Thymus (tissue), 11 donors: Measurements from ENCODE around the gene SVOPL. TPM values are rescaled to one million over a fixed set of nuclear protein-coding genes. Genes with fewer than 3 reads are reported as not detected.
"Not testable (repeated sequence)": the region's sequence is repeated elsewhere in the genome, so short reads cannot be mapped to it uniquely, and the experiment has no call there.

ENCODE experiments used
- DNase-seq, 9 donors: peaks; one replicate each; pipeline ENCODE4 v3.0.0-alpha.2; 2013; ENCODE audit warnings: low spot score in 9 of 9, low read depth in 6 of 9, missing footprints in 1 of 9
- H3K27ac ChIP-seq, 2 donors: one replicate each; pipeline ENCODE4 v1.5.1; 2013; ENCODE audit warnings: control low read depth in 1 of 2, low read depth in 1 of 2, low read length in 1 of 2, mild to moderate bottlenecking in 1 of 2, moderate library complexity in 1 of 2
- H3K27me3 ChIP-seq, 2 donors: one replicate each; pipeline ENCODE4 v1.5.1; 2013; ENCODE audit warnings: low read length in 1 of 2; ENCODE audit not compliant: control insufficient read depth in 2 of 2, insufficient read depth in 1 of 2
- H3K36me3 ChIP-seq, 2 donors: one replicate each; pipeline ENCODE4 v1.5.1; 2013; ENCODE audit warnings: low read length in 1 of 2, mild to moderate bottlenecking in 1 of 2, moderate library complexity in 1 of 2; ENCODE audit not compliant: control insufficient read depth in 2 of 2, insufficient read depth in 2 of 2
- H3K4me1 ChIP-seq, 2 donors: one replicate each; pipeline ENCODE4 v1.5.1; 2013; ENCODE audit warnings: low read length in 2 of 2; ENCODE audit not compliant: control insufficient read depth in 2 of 2, insufficient read depth in 2 of 2
- H3K4me3 ChIP-seq, 2 donors: one replicate each; pipeline ENCODE4 v1.5.1; 2013; ENCODE audit warnings: low read length in 2 of 2, control low read depth in 1 of 2, mild to moderate bottlenecking in 1 of 2
- H3K9me3 ChIP-seq, 2 donors: one replicate each; pipeline ENCODE4 v1.5.1; 2013; ENCODE audit warnings: low read length in 1 of 2, mild to moderate bottlenecking in 1 of 2; ENCODE audit not compliant: control insufficient read depth in 2 of 2, insufficient read depth in 1 of 2
- WGBS: extraction: QIAGEN DNeasy Blood & Tissue Kit; methylation state at CpG from one replicate; pipeline ENCODE4 v1.1.7; 2013; 5-methylcytosine and 5-hydroxymethylcytosine counted together
- polyA plus RNA-seq: library from polyadenylated mRNA; stranded (reverse); fragments of 200-250 nt; gene quantifications from one replicate; pipeline ENCODE4 v1.2.3, GENCODE V29; 2013
- total RNA-seq: library from RNA; stranded (reverse); fragments of 120-200 nt; gene quantifications from one replicate; pipeline ENCODE4 v1.2.4, GENCODE V29; 2013
- donor health status: healthy.

The SVOPL gene
- total and polyA plus RNA-seq, 2 donors, result 1.7 to 2.6 TPM

DNA sequence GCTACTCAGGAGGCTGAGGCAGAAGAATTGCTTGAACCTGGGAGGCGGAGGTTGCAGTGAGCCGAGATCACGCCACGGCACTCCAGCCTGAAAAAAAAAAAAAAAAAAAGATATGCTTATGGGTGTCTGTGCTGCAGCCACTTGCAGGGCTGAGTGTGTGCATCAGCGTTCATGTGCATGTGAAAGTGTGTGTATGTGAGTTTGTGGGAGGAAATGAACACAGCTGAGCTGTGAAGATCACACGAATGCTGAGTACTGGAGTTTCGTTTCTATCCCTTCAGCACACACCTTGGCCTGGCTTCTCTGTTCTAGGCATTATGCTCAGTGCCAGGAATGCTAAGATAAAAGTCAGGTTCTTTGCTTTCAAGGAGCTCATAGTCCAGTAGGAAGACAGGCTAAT is 12.0 kb upstream of the SVOPL start:
- Histone ChIP-seq H3K27me3 (no peaks in the 10 kb centered on the region), H3K27ac (no peak overlapping the region), H3K4me3 (no peak overlapping the region), H3K9me3 (no peaks in the 10 kb centered on the region), H3K36me3 (no peaks in the 10 kb centered on the region), H3K4me1 (peaks cover 0 to 15% of the 10 kb centered on the region in 2 donors)
- peak in 7 of 9 donors; percentile 20 to 67 (median 39) for DNase-seq
- whole genome bisulfite sequencing, result 51% methylated on average over 7 of the region's 7 CpGs

DNA sequence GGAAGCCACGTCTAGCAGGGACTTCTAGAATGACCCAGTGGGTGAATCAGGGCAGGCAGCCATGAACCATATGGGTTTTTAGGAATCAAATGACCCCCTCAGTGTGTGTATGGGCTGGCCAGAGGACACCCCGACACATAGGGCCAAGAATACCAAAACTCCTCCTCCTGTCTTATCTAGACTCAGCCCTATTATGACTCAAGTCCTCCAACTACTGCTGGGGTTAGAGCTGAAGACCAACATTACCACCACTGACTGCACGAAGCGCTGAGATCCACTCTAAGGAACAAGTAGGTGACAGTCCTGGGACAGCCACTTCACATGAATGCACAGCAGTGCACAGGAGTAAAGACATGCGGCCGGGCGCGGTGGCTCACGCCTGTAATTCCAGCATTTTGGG is 11.5 kb upstream of the SVOPL start:
- Histone ChIP-seq H3K27me3 (no peaks in the 10 kb centered on the region), H3K36me3 (no peaks in the 10 kb centered on the region), H3K4me1 (peaks cover 0 to 10% of the 10 kb centered on the region in 2 donors), H3K4me3 (no peak overlapping the region), H3K27ac (no peak overlapping the region), H3K9me3 (no peaks in the 10 kb centered on the region)
- DNase-seq, result no peak
- 97% methylated on average over 9 of the region's 9 CpGs for WGBS

DNA sequence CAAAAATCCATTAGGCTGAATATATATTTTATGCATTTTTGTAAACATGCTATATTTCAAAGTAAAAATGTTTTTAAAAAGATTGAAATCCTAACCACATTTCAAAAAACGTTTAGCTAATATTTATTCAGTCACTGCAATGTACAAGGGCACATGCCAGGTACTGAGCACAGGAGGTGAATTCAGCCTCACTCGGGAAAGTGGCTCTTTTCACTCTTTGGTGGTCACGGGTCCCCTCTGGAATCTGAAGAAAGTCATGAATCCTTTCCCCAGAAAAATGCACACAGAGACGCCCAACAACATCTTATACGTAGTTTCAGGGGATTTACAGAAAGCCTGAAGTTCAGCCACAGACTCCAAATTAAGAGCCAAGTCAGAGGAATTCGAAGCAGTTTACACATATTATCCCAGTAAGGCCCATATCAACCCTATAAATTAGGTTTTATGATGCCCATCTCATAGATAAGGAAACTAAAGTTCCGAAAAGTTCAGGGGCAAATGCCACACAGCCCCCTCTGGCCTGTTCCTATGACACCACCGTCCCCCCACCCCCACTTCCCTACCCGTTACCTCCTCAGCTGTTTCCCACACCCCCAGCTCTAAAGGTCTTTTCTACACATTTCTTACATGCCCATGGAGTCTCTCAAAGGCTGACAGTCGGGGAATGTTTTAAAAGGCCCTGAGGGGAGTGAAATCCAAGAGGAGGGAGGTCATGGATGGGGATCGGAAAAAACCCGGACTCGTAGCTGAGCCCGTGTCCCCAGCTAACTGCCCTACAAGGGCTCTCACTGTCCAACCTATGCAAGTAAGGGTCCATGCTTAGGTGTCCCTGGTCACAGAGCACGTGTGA is 9.6 kb upstream of the SVOPL start:
- no peak for DNase-seq
- peaks cover 0 to 5% of the 10 kb centered on the region in 2 donors for H3K4me1 ChIP-seq
- no peak overlapping the region for H3K4me3 ChIP-seq
- no peaks in the 10 kb centered on the region for H3K36me3 ChIP-seq
- H3K9me3 ChIP-seq, result no peaks in the 10 kb centered on the region
- H3K27me3 ChIP-seq, result no peaks in the 10 kb centered on the region
- no peak overlapping the region for H3K27ac ChIP-seq
- 84% methylated on average over 15 of the region's 15 CpGs for WGBS

DNA sequence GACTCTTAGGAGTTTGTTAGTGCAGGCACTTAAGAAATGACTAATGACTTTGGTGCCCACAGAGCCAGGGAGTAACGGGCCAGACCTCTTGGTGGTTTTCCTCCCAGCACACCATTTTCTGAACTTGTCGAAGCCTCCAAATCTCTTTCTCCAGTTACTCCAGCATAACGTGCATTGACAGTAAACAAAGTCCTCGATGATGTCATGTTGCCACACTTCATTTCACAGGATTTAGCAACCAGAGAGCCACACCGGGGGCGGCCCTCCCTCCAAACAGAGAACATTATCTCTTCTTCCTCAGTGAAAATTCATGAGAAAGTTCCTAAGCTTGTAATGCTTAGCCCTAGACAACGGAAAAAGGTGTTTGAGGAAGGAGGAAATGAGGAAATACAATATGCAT is 4.0 kb upstream of the SVOPL start:
- Histone ChIP-seq H3K27ac (no peak overlapping the region), H3K4me3 (no peak overlapping the region), H3K9me3 (no peaks in the 10 kb centered on the region), H3K27me3 (no peaks in the 10 kb centered on the region), H3K4me1 (no peaks in the 10 kb centered on the region), H3K36me3 (no peaks in the 10 kb centered on the region)
- DNase-seq, result no peak
- WGBS, result 21% methylated on average over 7 of the region's 7 CpGs

DNA sequence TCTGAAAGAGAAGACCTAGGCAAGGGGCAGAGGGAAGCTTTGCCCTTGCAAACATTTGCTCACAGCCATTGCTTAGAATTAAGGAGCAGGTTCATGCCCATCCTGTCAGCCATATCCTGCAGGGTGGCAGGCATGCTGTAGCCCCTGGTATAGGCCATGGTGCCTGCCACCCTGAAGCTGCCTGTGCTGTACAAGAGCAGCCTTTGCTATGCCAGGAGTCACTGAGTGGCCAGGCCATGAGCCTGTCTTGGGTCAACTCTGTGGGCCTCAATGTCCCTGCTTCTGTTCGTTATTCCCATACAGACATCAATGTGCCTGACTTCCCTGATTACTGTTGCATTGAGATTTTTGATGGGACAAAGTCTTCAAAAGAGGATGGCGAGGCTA is 368 bp upstream of the SVOPL start:
- DNase-seq, result no peak
- no peaks in the 10 kb centered on the region for H3K4me1 ChIP-seq
- no peaks in the 10 kb centered on the region for H3K27me3 ChIP-seq
- no peaks in the 10 kb centered on the region for H3K36me3 ChIP-seq
- no peak overlapping the region for H3K4me3 ChIP-seq
- no peaks in the 10 kb centered on the region for H3K9me3 ChIP-seq
- 97% methylated on average over 2 of the region's 2 CpGs for WGBS
- H3K27ac ChIP-seq, result no peak overlapping the region

DNA sequence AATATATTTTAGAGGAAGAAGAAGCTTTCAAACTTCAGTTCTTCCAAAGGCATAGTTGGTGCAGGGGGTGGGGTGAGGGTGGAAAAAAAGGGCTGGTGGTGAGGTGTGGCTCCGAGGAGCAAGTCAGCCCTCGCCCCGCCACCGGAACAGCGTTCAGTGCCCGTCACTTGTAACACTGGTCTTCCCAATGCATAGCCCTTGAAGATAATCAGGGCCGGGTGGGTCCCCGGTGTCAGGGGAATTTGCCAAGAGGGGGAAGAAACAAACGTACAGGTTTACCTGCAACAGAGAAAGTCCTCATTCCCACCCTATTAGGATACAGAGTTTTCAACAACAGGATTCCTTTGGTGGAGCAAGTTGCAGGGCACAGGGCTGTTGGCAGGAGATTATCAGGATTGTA is 1.5 kb downstream of the SVOPL start:
- H3K4me1 ChIP-seq, result no peaks in the 10 kb centered on the region
- H3K27me3 ChIP-seq, result no peaks in the 10 kb centered on the region
- H3K36me3 ChIP-seq, result no peaks in the 10 kb centered on the region
- DNase-seq, result no peak
- no peak overlapping the region for H3K27ac ChIP-seq
- H3K9me3 ChIP-seq, result no peaks in the 10 kb centered on the region
- 91% methylated on average over 9 of the region's 9 CpGs for WGBS
- no peak overlapping the region for H3K4me3 ChIP-seq

DNA sequence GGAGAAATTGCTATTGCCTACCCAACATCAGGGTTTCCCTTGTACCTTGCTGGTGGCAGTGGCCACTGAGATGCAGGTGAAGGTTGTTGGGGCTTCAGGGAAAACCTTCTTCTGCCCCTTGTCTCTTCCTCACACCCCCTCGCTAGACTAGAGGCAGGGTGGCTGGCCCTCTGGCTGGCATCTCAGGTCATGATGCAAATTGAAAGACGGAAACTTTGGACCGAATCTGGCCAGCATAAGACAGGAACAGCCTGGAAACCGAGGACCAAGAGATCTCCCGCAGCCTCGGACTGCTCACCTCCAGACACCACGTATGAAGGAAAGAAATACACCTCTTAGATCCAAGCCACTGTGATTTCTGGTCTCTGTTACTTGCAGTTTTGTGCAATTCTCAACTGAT is 2.9 kb downstream of the SVOPL start:
- Histone ChIP-seq H3K27me3 (no peaks in the 10 kb centered on the region), H3K27ac (no peak overlapping the region), H3K36me3 (no peaks in the 10 kb centered on the region), H3K9me3 (no peaks in the 10 kb centered on the region), H3K4me3 (no peak overlapping the region), H3K4me1 (no peaks in the 10 kb centered on the region)
- 99% methylated on average over 7 of the region's 7 CpGs for WGBS
- DNase-seq, result no peak

DNA sequence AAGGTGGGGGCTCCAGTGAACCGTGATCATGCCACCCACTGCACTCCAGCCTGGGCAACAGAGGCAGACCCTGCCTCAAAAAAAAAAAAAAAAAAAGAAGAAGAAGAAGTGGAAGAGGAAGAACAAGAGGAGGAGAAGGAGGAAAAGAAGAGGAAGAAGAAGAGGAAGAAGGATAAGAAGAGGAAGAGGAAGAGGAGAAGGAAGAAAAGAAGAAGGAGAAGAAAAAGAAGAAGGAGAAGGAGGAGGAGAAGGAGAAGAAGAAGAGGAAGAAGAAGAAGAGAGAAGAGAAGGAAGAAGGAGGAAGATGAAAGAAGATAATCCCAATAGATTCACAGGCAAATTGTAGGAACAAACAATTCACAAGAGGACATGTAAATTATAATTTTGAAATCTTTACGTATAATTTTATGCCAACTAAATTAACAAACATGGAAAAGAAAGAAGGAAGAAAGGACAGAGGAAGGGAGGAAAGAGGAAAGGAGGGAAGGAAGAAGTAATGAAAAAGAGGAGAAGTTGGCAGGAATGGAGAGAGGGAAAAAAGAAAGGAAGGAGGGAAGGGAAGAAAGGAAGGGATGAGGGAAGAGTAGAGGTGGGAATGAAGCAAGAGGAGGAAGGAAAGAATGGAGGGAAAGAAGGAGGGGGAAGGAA is 3.5 kb downstream of the SVOPL start:
- Histone ChIP-seq H3K36me3 (no peaks in the 10 kb centered on the region), H3K9me3 (no peaks in the 10 kb centered on the region), H3K4me1 (no peaks in the 10 kb centered on the region), H3K27ac (no peak overlapping the region), H3K27me3 (no peaks in the 10 kb centered on the region), H3K4me3 (no peak overlapping the region)
- 96% methylated on average over 2 of the region's 2 CpGs for WGBS
- no peak for DNase-seq

DNA sequence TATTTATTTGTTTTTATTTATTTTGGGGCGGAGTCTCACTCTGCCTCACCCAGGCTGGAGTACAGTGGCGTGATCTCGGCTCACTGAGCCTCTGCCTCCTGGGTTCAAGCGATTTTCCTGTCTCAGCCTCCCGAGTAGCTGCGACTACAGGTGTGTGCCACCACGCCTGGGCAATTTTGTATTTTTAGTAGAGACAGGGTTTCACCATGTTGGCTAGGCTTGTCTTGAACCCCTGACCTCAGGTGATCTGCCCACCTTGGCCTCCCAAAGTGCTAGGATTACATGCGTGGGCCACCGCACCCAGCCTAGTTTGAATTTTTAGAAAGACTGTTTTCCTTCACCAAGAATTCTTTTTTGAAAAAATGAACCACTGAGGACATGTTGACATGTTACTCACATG is 5.4 kb downstream of the SVOPL start:
- 98% methylated on average over 9 of the region's 9 CpGs for WGBS
- H3K27ac ChIP-seq, H3K4me3 ChIP-seq, DNase-seq, H3K36me3 ChIP-seq, H3K9me3 ChIP-seq, H3K4me1 ChIP-seq, H3K27me3 ChIP-seq: not testable (repeated sequence)
